ENCODE measurements around the gene XYLB. TPM values are rescaled to one million over a fixed set of nuclear protein-coding genes. Genes with fewer than 3 reads are reported as not detected.

The XYLB gene
- polyA plus RNA-seq, 1 of the 3 experiments (the other 2 are of a cell fraction), result 2.7 TPM

DNA sequence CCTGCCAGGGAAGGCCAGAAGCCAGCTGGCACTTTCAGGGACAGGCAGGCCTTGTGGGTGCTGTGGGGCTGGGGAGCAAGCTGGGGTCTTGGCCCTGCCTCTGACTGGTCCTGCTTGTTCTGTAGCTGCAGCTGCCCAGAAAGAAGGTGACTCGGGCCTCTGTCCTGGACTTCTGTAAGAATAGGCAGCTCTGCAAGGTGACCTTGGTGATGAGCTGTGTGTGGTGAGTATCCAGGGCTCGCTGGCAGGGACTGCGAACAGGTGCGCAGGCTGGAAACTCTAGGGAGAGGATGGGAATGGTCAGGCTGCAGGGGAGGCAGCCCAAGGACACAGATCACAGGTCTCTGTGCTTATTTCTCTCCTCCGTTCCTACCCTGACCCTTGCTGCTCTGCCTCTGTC is 33.3 kb upstream of the XYLB start:
- H3K9me2 ChIP-seq, result no peaks in the 10 kb centered on the region
- H3K79me2 ChIP-seq (ENCODE audit: insufficient read depth), result no peaks in the 10 kb centered on the region
- H3K9me3 ChIP-seq, result no peaks in the 10 kb centered on the region
- no peak overlapping the region for H3K9ac ChIP-seq
- H3K36me3 ChIP-seq (replicated peaks in 1 of 2; ENCODE audit: control insufficient read depth in 1 of 2, insufficient read depth in 2 of 2, low read length in 1 of 2), result no peaks in the 10 kb centered on the region
- no peaks in the 10 kb centered on the region for H4K20me1 ChIP-seq (ENCODE audit: insufficient read depth)
- H3K4me1 ChIP-seq (ENCODE audit: control insufficient read depth in 1 of 2, insufficient read depth in 2 of 2, low read depth in 1 of 2, low read length in 1 of 2), result peaks cover 0 to 22% of the 10 kb centered on the region in 2 experiments; a peak in 1 of 4 replicates
- DNase-seq, result no peak
- ChIA-PET CTCF (interaction anchor here (0.9 to 3.5 kb wide), 3 partner anchors 15 to 33 kb away, joined by 3 to 15 read pairs (median 3); partner anchors contain the start of gene XYLB), POLR2A (interaction anchor here (1.0 kb wide), 1 partner anchor 176 kb away, joined by 3 read pairs; the partner anchor contains the start of gene ACAA1)
- no peaks in the 10 kb centered on the region for H3F3A ChIP-seq (replicated peaks; ENCODE audit: insufficient read depth)
- no peak overlapping the region for H2AFZ ChIP-seq (ENCODE audit: low read depth)
- H3K4me2 ChIP-seq, result no peak overlapping the region
- H3K27ac ChIP-seq (ENCODE audit: low read depth in 2 of 2, low read length in 1 of 2), result no peak overlapping the region
- no peaks in the 10 kb centered on the region; the same call in 1 of the 2 replicates for H3K27me3 ChIP-seq (ENCODE audit: insufficient read depth)
- TF ChIP-seq, protein P1, sequence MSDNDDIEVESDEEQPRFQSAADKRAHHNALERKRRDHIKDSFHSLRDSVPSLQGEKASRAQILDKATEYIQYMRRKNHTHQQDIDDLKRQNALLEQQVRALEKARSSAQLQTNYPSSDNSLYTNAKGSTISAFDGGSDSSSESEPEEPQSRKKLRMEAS (IDR thresholded peaks at IDR 0.05; ENCODE audit: low read depth), result no peak
- TF ChIP-seq POLR2AphosphoS5 (IDR thresholded peaks at IDR 0.05; ENCODE audit: low read depth, low read length) (no peak), GATA2 (CRISPR knock-in tag; IDR thresholded peaks at IDR 0.05) (no peak), NFIC (IDR thresholded peaks at IDR 0.05; ENCODE audit: borderline replicate concordance) (no peak), FOXM1 (IDR thresholded peaks at IDR 0.05; ENCODE audit: low read depth) (no peak), RXRA (IDR thresholded peaks at IDR 0.05; ENCODE audit: borderline replicate concordance, low read depth) (no peak), RFX5 (IDR thresholded peaks at IDR 0.05; ENCODE audit: low read length) (no peak), SIN3A (IDR thresholded peaks at IDR 0.05; ENCODE audit: borderline replicate concordance, low read depth, low read length) (no peak), JUND (IDR thresholded peaks at IDR 0.05) (no peak), MXI1 (IDR thresholded peaks at IDR 0.05; ENCODE audit: low read depth, low read length) (no peak), RCOR1 (IDR thresholded peaks at IDR 0.05; ENCODE audit: low read length) (no peak), GABPA (IDR thresholded peaks at IDR 0.05; ENCODE audit: low read depth) (no peak)
- TF ChIP-seq, protein P2, sequence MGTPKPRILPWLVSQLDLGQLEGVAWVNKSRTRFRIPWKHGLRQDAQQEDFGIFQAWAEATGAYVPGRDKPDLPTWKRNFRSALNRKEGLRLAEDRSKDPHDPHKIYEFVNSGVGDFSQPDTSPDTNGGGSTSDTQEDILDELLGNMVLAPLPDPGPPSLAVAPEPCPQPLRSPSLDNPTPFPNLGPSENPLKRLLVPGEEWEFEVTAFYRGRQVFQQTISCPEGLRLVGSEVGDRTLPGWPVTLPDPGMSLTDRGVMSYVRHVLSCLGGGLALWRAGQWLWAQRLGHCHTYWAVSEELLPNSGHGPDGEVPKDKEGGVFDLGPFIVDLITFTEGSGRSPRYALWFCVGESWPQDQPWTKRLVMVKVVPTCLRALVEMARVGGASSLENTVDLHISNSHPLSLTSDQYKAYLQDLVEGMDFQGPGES (IDR thresholded peaks at IDR 0.05; ENCODE audit: low read depth, low read length), result no peak
- TF ChIP-seq, protein P3, sequence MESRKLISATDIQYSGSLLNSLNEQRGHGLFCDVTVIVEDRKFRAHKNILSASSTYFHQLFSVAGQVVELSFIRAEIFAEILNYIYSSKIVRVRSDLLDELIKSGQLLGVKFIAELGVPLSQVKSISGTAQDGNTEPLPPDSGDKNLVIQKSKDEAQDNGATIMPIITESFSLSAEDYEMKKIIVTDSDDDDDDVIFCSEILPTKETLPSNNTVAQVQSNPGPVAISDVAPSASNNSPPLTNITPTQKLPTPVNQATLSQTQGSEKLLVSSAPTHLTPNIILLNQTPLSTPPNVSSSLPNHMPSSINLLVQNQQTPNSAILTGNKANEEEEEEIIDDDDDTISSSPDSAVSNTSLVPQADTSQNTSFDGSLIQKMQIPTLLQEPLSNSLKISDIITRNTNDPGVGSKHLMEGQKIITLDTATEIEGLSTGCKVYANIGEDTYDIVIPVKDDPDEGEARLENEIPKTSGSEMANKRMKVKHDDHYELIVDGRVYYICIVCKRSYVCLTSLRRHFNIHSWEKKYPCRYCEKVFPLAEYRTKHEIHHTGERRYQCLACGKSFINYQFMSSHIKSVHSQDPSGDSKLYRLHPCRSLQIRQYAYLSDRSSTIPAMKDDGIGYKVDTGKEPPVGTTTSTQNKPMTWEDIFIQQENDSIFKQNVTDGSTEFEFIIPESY (IDR thresholded peaks at IDR 0.05; ENCODE audit: borderline replicate concordance, low read depth), result no peak
- no peak overlapping the region for H3K4me3 ChIP-seq (ENCODE audit: low read depth in 2 of 2, low read length in 1 of 2)
- WGBS (ENCODE audit: low lambda C conversion rate), result 68% methylated on average over 5 of the region's 5 CpGs

DNA sequence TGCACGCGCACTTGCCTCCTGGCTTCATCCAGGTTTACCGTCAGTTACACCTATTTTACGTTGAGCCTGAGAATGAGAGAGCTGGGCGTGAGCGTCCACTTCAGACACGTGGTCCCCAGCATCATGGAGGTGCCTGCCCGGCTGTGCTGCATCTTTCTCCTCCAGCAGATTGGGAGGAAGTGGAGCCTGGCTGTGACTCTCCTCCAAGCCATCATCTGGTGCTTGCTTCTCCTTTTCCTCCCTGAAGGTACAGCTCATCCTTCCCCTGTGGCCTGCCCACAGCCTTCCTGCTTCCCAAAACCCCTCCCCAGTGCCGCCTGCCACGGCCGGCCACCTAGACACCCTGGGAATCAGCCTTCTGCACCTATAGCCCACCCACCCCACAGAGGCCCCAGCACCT is 32.9 kb upstream of the XYLB start:
- no peak for TF ChIP-seq NFIC (IDR thresholded peaks at IDR 0.05; ENCODE audit: borderline replicate concordance)
- no peak for TF ChIP-seq SMC3 (IDR thresholded peaks at IDR 0.05; ENCODE audit: low read depth, low read length)
- no peak for TF ChIP-seq TCF12 (IDR thresholded peaks at IDR 0.05)
- TF ChIP-seq, protein P2 (IDR thresholded peaks at IDR 0.05; ENCODE audit: low read depth, low read length), result no peak
- no peak for TF ChIP-seq CTCF (IDR thresholded peaks at IDR 0.05)
- WGBS (ENCODE audit: low lambda C conversion rate), result 85% methylated on average over 11 of the region's 11 CpGs
- Histone ChIP-seq H3K4me3 (ENCODE audit: low read depth in 2 of 2, low read length in 1 of 2) (no peak overlapping the region), H3K27ac (ENCODE audit: low read depth in 2 of 2, low read length in 1 of 2) (no peak overlapping the region), H3K4me2 (no peak overlapping the region), H2AFZ (ENCODE audit: low read depth) (no peak overlapping the region), H4K20me1 (ENCODE audit: insufficient read depth) (no peaks in the 10 kb centered on the region), H3K9me2 (no peaks in the 10 kb centered on the region), H3K4me1 (ENCODE audit: control insufficient read depth in 1 of 2, insufficient read depth in 2 of 2, low read depth in 1 of 2, low read length in 1 of 2) (peaks cover 0 to 22% of the 10 kb centered on the region in 2 experiments; a peak in 1 of 4 replicates), H3K79me2 (ENCODE audit: insufficient read depth) (no peaks in the 10 kb centered on the region), H3K27me3 (ENCODE audit: insufficient read depth) (no peaks in the 10 kb centered on the region; the same call in 1 of the 2 replicates), H3K9me3 (no peaks in the 10 kb centered on the region), H3K36me3 (replicated peaks in 1 of 2; ENCODE audit: control insufficient read depth in 1 of 2, insufficient read depth in 2 of 2, low read length in 1 of 2) (no peaks in the 10 kb centered on the region), H3K9ac (no peak overlapping the region), H3F3A (replicated peaks; ENCODE audit: insufficient read depth) (no peaks in the 10 kb centered on the region)
- ChIA-PET POLR2A (interaction anchor here (1.0 kb wide), 1 partner anchor 176 kb away, joined by 3 read pairs; the partner anchor contains the start of gene ACAA1), CTCF (interaction anchor here (1.1 to 3.5 kb wide), 3 partner anchors 16 to 33 kb away, joined by 3 to 15 read pairs (median 6); partner anchors contain the start of gene XYLB)
- no peak for DNase-seq
